HG03064 (cell line): ENCODE results near the gene TMEM171.

Source experiments
- ATAC-seq: cut with Tn5 transposase; IDR thresholded peaks from one replicate; pipeline ENCODE4 v1.9.1; 2021; ENCODE audit warnings: low read depth; ENCODE audit not compliant: unreplicated experiment

Gene TMEM171

DNA sequence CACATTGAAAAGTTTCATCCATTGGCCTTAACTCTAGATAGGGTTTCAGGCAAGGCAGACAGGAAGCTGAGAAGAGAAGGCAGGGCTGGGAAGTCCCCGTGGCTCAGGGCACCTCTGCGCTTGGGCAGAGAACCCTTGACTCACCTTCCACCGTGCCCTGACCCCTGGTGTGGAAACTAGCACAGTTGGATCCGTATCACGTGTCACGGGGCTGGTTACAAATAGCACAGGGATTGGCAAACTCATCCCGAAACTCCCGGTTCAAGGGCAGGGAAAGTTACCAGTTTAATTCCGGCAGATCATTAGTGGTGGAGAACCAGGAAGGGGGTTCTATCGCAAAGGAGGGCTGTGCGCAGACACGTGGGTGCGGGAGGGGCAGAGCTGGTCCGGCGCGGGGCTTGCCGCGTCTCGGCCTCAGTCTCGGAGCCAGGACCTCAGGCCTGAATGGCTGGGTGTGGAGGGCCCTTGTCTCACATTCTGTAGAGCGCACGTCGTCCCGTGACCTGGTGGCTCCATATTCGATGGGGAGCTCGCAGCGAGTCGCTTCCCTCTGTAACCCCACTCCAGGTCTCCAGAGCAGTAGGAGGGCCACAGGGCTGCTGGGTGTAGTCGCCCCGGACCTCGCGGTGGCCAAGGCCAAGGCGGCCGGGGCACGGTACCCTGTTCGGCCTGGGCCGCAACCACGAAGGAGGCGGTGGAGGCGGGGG lies 771 bp upstream of the TMEM171 start:
- ATAC-seq: no peak

DNA sequence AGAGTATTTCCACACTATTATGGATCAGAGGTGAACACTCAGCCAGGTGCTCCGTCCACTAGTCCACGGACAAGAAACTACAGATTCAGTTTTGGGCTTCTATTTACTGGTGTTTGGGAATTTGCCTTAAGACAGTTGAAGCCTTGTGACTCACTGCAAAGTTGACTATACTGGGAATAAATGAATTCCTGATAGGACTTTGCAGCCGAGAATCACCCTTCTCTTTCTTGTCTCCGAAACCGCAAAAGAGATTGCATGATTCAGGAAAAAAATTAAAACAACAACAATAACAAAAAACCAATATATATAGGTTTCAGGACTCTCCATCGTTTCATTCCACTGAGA lies 716 bp downstream of the TMEM171 start:
- no peak for ATAC-seq

DNA sequence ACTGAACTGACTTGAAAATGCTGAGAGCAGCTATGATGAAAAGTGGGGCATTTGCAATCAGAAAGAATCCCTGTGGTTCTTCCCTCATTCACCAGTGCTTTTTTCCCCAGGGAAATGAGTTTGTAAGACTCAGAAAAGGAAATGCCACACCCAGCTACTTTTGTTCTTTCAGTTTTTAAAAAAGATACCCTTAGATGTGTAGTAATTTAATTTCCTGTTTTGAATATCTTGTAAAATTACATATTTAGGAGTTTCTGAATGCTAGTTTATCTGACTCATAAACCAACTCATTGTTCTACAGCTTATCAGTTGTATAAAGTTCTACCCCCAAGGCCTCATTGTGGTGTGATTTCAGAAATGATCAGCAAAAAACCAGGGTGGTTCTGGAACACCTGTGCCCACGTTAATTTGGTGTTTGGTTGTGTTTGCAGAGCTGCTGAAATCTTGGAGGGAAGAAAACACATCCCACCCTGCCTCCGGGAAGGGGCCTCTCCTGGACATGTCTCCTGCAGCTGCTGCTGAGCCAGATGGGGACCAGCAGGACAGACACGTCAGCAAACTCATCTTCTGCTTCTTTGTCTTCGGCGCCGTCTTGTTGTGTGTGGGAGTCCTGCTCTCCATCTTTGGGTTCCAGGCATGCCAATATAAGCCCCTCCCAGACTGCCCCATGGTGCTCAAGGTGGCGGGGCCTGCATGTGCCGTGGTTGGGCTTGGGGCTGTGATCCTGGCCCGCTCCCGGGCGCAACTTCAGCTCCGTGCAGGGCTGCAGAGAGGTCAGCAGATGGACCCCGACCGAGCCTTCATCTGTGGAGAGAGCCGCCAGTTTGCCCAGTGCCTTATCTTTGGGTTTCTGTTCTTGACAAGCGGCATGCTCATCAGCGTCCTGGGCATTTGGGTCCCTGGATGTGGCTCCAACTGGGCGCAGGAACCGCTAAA lies 2.8 kb downstream of the TMEM171 start:
- no peak for ATAC-seq

DNA sequence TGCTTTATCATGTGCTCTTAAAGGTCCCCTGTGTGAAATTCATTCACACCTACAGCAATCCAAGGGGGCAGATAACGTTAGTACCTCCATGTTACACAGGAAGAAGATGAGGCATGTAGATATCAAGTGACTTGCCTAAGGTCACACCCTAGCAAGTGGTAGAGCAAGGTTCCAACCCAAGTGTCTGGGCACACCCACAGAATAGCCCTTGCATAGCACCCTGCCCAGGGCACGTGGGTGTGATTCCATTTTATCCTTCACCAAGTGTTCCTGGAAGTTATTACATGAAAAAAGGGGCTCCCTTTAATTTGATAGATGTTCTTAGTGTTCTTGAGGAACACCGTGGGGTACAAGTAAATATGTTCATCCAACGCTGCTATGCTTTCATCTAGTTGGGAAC lies 4.9 kb downstream of the TMEM171 start:
- ATAC-seq: no peak

DNA sequence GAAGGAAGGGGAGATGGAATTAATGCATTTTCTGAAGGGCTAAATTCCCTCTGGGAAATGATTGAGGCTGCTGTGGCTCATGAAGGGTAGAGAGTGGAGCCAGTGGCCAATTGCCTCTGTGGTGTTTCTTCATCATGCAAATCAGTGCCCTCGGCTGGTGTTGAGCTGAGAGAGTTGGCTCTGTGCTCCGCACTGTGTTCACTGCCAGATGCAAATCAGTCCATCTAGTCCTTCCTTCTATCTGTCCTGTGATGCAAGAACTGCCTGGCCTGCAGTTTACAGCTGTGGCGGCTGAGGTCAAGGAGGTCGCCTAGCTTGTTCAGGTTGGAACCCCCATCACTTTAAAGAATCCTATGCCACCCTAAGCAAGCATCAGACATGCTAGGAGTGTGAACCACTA lies 6.0 kb downstream of the TMEM171 start:
- ATAC-seq: no peak

GRCh38 chr5:73126957-73127356 lies 6.6 kb downstream of the TMEM171 start:
- no peak for ATAC-seq

- ATAC-seq: no peak
These were observed 8.8 kb downstream of the TMEM171 start for GRCh38 chr5:73129143-73129542.

DNA sequence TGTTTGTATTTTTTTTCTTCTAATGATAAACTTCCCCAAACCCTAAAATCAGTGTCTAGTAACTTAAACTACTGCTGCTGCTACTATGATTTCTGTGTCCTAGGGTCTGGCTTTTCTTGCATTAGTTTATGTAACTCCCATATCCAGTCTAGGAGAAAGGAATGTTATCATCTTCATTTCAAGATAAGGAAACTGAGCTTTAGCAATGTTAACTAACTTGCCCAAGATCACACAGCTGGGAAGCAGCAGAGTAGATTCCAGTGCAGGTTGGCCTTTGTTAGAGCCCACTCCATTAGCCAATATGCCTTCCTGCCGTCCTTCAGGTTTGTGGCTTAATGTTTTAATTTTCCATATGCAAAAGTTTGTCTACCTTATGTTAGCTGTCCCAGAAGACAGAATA lies 10.4 kb downstream of the TMEM171 start:
- no peak for ATAC-seq

GRCh38 chr5:73131711-73132425 lies 11.5 kb downstream of the TMEM171 start:
- ATAC-seq: no peak

GRCh38 chr5:73132759-73133158 lies 12.4 kb downstream of the TMEM171 start:
- no peak for ATAC-seq

DNA sequence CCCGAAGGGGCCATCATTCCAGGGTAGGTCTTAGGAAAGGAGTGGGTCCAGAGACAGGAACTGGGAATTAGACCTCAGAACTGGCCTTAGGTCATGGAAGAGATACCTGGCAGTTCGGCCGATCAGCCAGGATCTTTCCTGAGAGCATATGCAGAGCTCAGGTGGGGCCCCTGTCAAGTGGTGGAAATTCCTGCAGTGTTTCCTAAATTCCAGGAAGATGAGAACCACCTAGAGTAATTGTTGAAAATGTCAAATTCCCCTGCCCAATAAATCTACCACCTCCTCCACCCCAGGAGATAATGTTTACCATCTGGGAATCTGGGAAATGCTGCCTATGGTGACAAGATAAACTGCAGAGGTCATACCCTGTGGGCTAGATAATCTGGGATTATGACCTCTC lies 14.6 kb downstream of the TMEM171 start:
- no peak for ATAC-seq

GRCh38 chr5:73135429-73136054 lies 15.2 kb downstream of the TMEM171 start:
- no peak for ATAC-seq

DNA sequence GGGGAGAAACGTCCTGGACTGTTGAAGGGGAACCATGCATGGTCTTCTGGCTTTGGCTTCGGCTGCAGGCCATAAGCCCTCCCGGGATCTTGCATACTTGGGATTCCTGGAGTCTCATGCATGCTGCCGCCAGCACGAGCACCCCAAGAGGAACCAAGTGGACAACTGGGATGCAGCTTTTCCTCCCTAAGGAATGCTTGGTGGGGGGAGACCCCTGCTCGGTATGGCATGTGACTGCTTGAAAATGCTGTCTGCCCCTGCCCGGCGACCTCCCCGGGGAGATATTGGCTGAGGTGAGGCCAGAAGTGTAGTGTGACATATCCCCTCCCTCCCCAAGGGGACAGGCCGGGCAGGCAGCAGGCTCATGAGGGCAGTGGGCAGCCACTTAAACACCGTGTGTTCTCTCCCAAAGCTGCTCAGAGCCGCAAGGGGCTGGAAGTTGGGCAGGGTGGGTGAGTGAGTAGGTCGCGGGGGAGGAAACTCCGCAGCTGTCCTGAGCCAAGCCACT lies 15.7 kb downstream of the TMEM171 start:
- no peak for ATAC-seq

DNA sequence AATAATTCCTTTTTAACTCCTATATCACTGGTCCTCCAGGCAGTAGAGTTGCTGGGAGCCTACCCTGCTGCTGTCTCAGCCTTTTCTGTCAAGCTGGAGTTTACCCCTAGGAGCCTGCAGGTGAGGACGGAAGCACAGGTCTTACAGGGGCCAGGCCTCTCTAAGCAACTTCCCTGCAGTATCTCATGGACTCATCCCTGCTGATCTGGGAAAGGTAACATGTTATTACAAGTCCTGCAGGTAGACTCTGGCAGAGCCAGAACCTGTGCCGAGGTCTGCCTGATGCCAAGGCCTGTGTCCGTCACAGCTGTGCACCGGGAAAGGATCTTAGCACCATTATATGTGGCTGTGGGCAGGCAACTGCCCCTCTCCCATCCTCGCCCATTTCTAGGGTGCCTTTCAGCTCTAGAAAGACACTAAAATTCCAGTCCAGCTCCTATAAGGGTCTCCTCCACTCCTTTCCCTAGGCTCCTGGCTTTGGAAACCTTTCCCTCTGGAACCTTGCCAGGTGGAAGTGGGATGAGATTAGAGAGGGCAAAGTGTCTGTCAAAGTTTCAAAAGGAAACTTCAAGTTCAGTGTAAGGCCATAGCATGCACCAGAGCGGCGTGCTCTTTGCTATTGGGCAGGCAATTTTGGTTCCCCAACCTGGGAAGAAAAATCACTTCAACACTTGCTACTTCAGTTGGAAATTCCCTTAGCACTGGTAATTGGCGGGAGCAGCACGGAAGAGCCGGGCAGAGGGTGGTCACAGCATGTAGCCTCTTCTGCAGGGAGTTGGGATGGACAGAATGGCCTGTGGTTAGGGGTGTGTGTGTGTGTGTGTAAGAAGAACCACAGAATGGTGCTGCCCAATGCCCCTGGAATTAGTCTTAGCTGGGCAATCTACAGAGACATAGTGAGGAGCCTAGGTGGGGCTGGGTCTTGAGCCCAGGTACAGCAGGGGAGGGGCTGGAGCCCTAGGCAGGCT lies 17.5 kb downstream of the TMEM171 start:
- no peak for ATAC-seq

- ATAC-seq: no peak
These were observed 19.1 kb downstream of the TMEM171 start for GRCh38 chr5:73139485-73139884.

DNA sequence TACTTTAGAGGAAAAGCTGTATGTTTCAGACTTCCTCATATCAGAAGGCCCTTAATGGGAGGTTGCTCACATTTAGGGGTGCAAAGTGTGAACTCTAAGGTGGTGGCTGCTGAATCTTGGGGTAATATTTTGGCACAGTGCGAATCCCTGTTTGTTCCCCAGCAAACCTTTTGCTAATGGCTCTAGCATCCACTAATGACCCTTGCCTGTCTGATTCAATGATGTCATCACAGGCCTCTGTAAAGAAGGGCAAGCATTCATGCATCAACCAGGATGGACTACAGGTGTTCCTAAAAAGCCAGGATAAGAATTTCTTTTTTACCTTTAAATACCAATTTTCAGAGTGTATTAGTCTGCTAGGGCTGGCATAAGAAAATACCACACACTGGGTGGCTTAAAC lies 20.4 kb downstream of the TMEM171 start:
- no peak for ATAC-seq

DNA sequence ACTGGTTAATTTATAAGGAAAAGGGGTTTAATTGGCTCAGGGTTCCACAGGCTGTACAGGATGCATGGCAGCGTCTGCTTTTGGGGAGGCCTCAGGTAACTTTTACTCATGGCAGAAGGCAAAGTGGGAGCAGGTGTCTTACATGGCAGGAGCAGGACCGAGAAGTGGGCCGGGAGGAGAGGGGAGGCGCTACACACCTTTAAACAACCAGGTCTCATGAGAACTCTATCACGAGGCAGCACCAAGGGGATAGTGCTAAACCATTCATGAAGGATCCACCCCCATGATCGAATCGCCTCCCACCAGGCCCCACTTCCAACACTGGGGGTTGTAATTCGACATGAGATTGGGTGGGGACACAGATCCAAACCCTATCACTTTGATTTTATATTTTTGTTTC lies 21.7 kb downstream of the TMEM171 start:
- no peak for ATAC-seq

GRCh38 chr5:73143716-73144115 lies 23.3 kb downstream of the TMEM171 start:
- no peak for ATAC-seq

- ATAC-seq: no peak
These were observed 29.2 kb downstream of the TMEM171 start for GRCh38 chr5:73149540-73149939.

DNA sequence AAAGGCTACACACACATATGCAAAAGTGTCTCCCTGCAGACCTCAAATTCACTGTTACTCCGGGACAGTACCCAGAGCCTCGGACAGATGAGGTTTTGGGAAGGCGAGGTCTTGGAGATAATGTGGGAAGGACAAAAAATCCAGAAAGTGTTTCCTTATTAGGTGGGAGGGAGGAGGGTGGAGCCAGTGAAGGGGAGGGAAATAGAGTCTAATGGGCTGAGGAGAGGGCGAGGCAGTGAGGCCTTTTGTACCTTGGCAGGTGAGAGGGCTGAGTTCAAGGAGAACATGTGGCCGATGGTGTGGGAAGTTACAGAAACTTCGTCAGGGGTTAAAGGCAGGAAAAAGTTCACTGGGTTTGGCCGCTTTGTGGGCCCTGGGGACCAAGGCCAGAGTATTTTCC lies 30.5 kb downstream of the TMEM171 start:
- no peak for ATAC-seq
